ENCODE data around the gene PPP1R13L.
"Not testable (repeated sequence)": the region's sequence is repeated elsewhere in the genome, so short reads cannot be mapped to it uniquely, and the experiment has no call there.

PPP1R13L gene

GRCh38 chr19:45414468-45414867 is 9.6 kb upstream of the PPP1R13L start:
- Histone ChIP-seq H3K4me3 (ENCODE audit: low read length) (no peak overlapping the region), H3K27ac (ENCODE audit: low read length) (no peak overlapping the region), H2AFZ (ENCODE audit: low read depth, low read length) (no peak overlapping the region), H4K20me1 (ENCODE audit: insufficient read depth, low read length) (no peaks in the 10 kb centered on the region), H3K27me3 (ENCODE audit: low read depth, low read length) (no peaks in the 10 kb centered on the region), H3K79me2 (ENCODE audit: low read length) (peaks cover 8% of the 10 kb centered on the region; the same call in 1 of the 2 replicates), H3K9me3 (ENCODE audit: insufficient read depth, low read length) (no peaks in the 10 kb centered on the region), H3K36me3 (replicated peaks; ENCODE audit: low read depth, low read length) (peaks cover 37% of the 10 kb centered on the region), H3K4me1 (ENCODE audit: low read length) (peaks cover 10% of the 10 kb centered on the region), H3K4me2 (ENCODE audit: low read length) (no peak overlapping the region), H3K9ac (ENCODE audit: low read length) (no peak overlapping the region)
- TF ChIP-seq EZH2phosphoT487 (IDR thresholded peaks at IDR 0.05; ENCODE audit: low read depth) (no peak), CTCF (IDR thresholded peaks at IDR 0.05; ENCODE audit: low read depth, low read length) (no peak)

- TF ChIP-seq CTCF (IDR thresholded peaks at IDR 0.05; ENCODE audit: low read depth, low read length) (no peak), EZH2phosphoT487 (IDR thresholded peaks at IDR 0.05; ENCODE audit: low read depth) (no peak)
- Histone ChIP-seq H3K4me2 (ENCODE audit: low read length) (no peak overlapping the region), H3K9me3 (ENCODE audit: insufficient read depth, low read length) (no peaks in the 10 kb centered on the region), H3K27me3 (ENCODE audit: low read depth, low read length) (no peaks in the 10 kb centered on the region), H3K79me2 (ENCODE audit: low read length) (peaks cover 13% of the 10 kb centered on the region; the same call in 1 of the 2 replicates), H3K9ac (ENCODE audit: low read length) (no peak overlapping the region), H3K4me1 (ENCODE audit: low read length) (no peaks in the 10 kb centered on the region), H2AFZ (ENCODE audit: low read depth, low read length) (no peak overlapping the region), H4K20me1 (ENCODE audit: insufficient read depth, low read length) (no peaks in the 10 kb centered on the region), H3K36me3 (replicated peaks; ENCODE audit: low read depth, low read length) (peaks cover 33% of the 10 kb centered on the region), H3K4me3 (ENCODE audit: low read length) (no peak overlapping the region), H3K27ac (ENCODE audit: low read length) (no peak overlapping the region)
Measured at GRCh38 chr19:45413497-45413896, 8.6 kb upstream of the PPP1R13L start.

DNA sequence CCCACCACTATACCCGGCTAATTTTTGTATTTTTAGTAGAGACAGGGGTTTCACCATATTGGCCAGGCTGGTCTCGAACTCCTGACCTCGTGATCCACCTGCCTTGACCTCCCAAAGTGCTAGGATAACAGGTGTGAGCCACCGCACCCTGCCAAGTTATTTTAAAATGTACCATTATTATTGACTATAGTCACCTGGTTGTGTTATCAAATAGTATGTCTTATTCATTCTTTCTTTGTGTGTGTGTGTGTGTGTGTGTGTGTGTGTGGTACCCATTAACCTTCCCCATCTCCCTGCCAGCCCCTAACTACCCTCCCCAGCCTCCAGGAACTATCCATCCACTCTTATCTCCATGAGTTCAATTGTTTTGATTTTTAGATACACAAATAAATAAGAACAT is 5.5 kb upstream of the PPP1R13L start:
- H3K27ac ChIP-seq (ENCODE audit: low read length); H3K4me2 ChIP-seq (ENCODE audit: low read length); H3K9ac ChIP-seq (ENCODE audit: low read length); H3K4me1 ChIP-seq (ENCODE audit: low read length); H3K9me3 ChIP-seq (ENCODE audit: insufficient read depth, low read length); H3K27me3 ChIP-seq (ENCODE audit: low read depth, low read length); H3K4me3 ChIP-seq (ENCODE audit: low read length); H2AFZ ChIP-seq (ENCODE audit: low read depth, low read length); H4K20me1 ChIP-seq (ENCODE audit: insufficient read depth, low read length): not testable (repeated sequence)
- peaks cover 20% of the 10 kb centered on the region for H3K36me3 ChIP-seq (replicated peaks; ENCODE audit: low read depth, low read length)
- H3K79me2 ChIP-seq (ENCODE audit: low read length), result peaks cover 32% of the 10 kb centered on the region

GRCh38 chr19:45409557-45409920 is 4.7 kb upstream of the PPP1R13L start:
- H3K36me3 ChIP-seq (replicated peaks; ENCODE audit: low read depth, low read length), result peaks cover 17% of the 10 kb centered on the region
- H3K27me3 ChIP-seq (ENCODE audit: low read depth, low read length), result peaks cover 3% of the 10 kb centered on the region
- H3K27ac ChIP-seq (ENCODE audit: low read length), result no peak overlapping the region
- no peaks in the 10 kb centered on the region for H4K20me1 ChIP-seq (ENCODE audit: insufficient read depth, low read length)
- no peak overlapping the region for H3K4me2 ChIP-seq (ENCODE audit: low read length)
- no peak overlapping the region for H2AFZ ChIP-seq (ENCODE audit: low read depth, low read length)
- no peak overlapping the region for H3K9ac ChIP-seq (ENCODE audit: low read length)
- H3K4me3 ChIP-seq (ENCODE audit: low read length), result no peak overlapping the region
- peaks cover 12% of the 10 kb centered on the region for H3K4me1 ChIP-seq (ENCODE audit: low read length)
- H3K9me3 ChIP-seq (ENCODE audit: insufficient read depth, low read length), result no peaks in the 10 kb centered on the region
- TF ChIP-seq CTCF (IDR thresholded peaks at IDR 0.05; ENCODE audit: low read depth, low read length) (no peak), EZH2phosphoT487 (IDR thresholded peaks at IDR 0.05; ENCODE audit: low read depth) (no peak)
- H3K79me2 ChIP-seq (ENCODE audit: low read length), result peaks cover 30% of the 10 kb centered on the region
